GM23338 (cell line): ENCODE results near the gene DMD. TPM values are rescaled to one million over a fixed set of nuclear protein-coding genes. Genes with fewer than 3 reads are reported as not detected.

Experiments
- ATAC-seq: fragments of 200-7000 bp; cut with Tn5 transposase; 3 replicates; pipeline ENCODE4 v1.9.1; 2020
- DNase-seq: peaks from one replicate; pipeline ENCODE4 v3.0.0-alpha.2; 2015; ENCODE audit warnings: low spot score
- H2AFZ ChIP-seq: fragments of 200-600 bp; sonication (generic); 2 replicates; pipeline ENCODE4 v1.8.0; 2016; ENCODE audit warnings: antibody characterized with exemption, mild to moderate bottlenecking, moderate library complexity
- H3F3A ChIP-seq: fragments of 200-600 bp; sonication (generic); replicated peaks from 2 replicates; pipeline ENCODE4 v1.8.0; 2017; ENCODE audit warnings: antibody characterized with exemption, mixed run types, low read depth
- H3K27ac ChIP-seq: fragments of 200-600 bp; sonication (generic); 2 replicates; pipeline ENCODE4 v1.6.1; 2016; ENCODE audit warnings: low read depth
- H3K27me3 ChIP-seq: fragments of 200-600 bp; sonication (generic); 2 replicates; pipeline ENCODE4 v1.8.0; 2016; ENCODE audit warnings: mild to moderate bottlenecking, mixed run types, moderate library complexity; ENCODE audit not compliant: insufficient read depth
- H3K36me3 ChIP-seq: fragments of 200-600 bp; sonication (generic); 2 replicates; pipeline ENCODE4 v1.8.0; 2016; ENCODE audit warnings: mild to moderate bottlenecking; ENCODE audit not compliant: insufficient read depth
- H3K4me1 ChIP-seq: fragments of 200-600 bp; sonication (generic); 2 replicates; pipeline ENCODE4 v1.8.0; 2016; ENCODE audit warnings: mild to moderate bottlenecking, moderate library complexity; ENCODE audit not compliant: insufficient read depth
- H3K4me2 ChIP-seq: fragments of 200-600 bp; sonication (generic); 2 replicates; pipeline ENCODE4 v1.7.1; 2017; ENCODE audit warnings: mixed run types
- H3K4me3 ChIP-seq: fragments of 200-600 bp; sonication (generic); 2 replicates; pipeline ENCODE4 v1.6.1; 2016; ENCODE audit warnings: mixed run types
- H3K79me2 ChIP-seq: fragments of 200-600 bp; sonication (generic); replicated peaks from 2 replicates; pipeline ENCODE4 v1.8.0; 2017; ENCODE audit warnings: mild to moderate bottlenecking; ENCODE audit not compliant: insufficient read depth
- H3K9me2 ChIP-seq: fragments of 200-600 bp; sonication (generic); 2 replicates; pipeline ENCODE4 v1.8.0; 2017; ENCODE audit not compliant: insufficient read depth
- H4K20me1 ChIP-seq: fragments of 200-600 bp; sonication (generic); replicated peaks from 2 replicates; pipeline ENCODE4 v1.8.0; 2017; ENCODE audit warnings: mild to moderate bottlenecking; ENCODE audit not compliant: insufficient read depth
- H3K27ac Mint-ChIP-seq: 2 replicates; pipeline ENCODE4 v1.8.0; 2020; ENCODE audit warnings: inconsistent platforms, mild to moderate bottlenecking, moderate library complexity, mixed read lengths
- H3K27me3 Mint-ChIP-seq: 3 replicates; pipeline ENCODE4 v1.8.0; 2022; ENCODE audit warnings: low read depth, mild to moderate bottlenecking, moderate library complexity, mixed read lengths, inconsistent platforms; ENCODE audit not compliant: insufficient read depth, poor library complexity
- H3K36me3 Mint-ChIP-seq: 3 replicates; pipeline ENCODE4 v1.8.0; 2021; ENCODE audit warnings: low read depth, mild to moderate bottlenecking, inconsistent platforms, moderate library complexity, mixed read lengths
- H3K4me1 Mint-ChIP-seq: 3 replicates; pipeline ENCODE4 v1.8.0; 2020; ENCODE audit warnings: mild to moderate bottlenecking, inconsistent platforms, mixed read lengths
- H3K4me3 Mint-ChIP-seq: 3 replicates; pipeline ENCODE4 v1.8.0; 2021; ENCODE audit warnings: moderate library complexity, mild to moderate bottlenecking, inconsistent platforms, mixed read lengths
- H3K9me3 Mint-ChIP-seq: 3 replicates; pipeline ENCODE4 v1.8.0; 2020; ENCODE audit warnings: moderate library complexity, mild to moderate bottlenecking, inconsistent platforms, mixed read lengths
- POLR2AphosphoS5 ChIP-seq: IDR thresholded peaks from 2 replicates; pipeline ENCODE4 v1.6.1; 2016; ENCODE audit warnings: antibody characterized with exemption, low read depth
- ZNF114 ChIP-seq: fragments of 250-450 bp; sonication (Bioruptor Pico); IDR thresholded peaks from 2 replicates; pipeline ENCODE4 v1.5.0; 2020; ENCODE audit warnings: mild to moderate bottlenecking, moderate library complexity
- ZNF462 ChIP-seq: fragments of 250-450 bp; sonication (Bioruptor Pico); IDR thresholded peaks from 2 replicates; pipeline ENCODE4 v1.5.0; 2020; ENCODE audit warnings: mild to moderate bottlenecking, moderate library complexity
- polyA plus RNA-seq: library from polyadenylated mRNA; unstranded; fragments of >200 nt; fragmentation: Nextera tagmentation; extraction: Ambion mirVana; gene quantifications from 2 replicates; pipeline ENCODE4 v1.2.1, GENCODE V29; 2016
- total RNA-seq: library from RNA; depleted of rRNA; stranded (reverse); fragments of >200 nt; shearing (Covaris generic); gene quantifications from 2 replicates; pipeline ENCODE4 v1.2.3, GENCODE V29; 2014
- TF ChIP-seq, protein P1 (sequence below), 2 experiments: fragments of 200-600 bp in 1 of 2; sonication (generic) in 1 of 2; conservative IDR thresholded peaks; 2 replicates each; pipeline versions ENCODE4 v1.5.1 to v1.6.1; 2016 to 2017; ENCODE audit warnings: antibody characterized with exemption in 2 of 2, low read depth in 2 of 2, mild to moderate bottlenecking in 2 of 2, moderate library complexity in 1 of 2

The DMD gene
- total and polyA plus RNA-seq, 2 experiments from 2014 or later, result 4.5 to 7.6 TPM

- TF ChIP-seq ZNF462 (CRISPR knock-in tag) (no peak), ZNF114 (no peak)
- TF ChIP-seq, protein P1, sequence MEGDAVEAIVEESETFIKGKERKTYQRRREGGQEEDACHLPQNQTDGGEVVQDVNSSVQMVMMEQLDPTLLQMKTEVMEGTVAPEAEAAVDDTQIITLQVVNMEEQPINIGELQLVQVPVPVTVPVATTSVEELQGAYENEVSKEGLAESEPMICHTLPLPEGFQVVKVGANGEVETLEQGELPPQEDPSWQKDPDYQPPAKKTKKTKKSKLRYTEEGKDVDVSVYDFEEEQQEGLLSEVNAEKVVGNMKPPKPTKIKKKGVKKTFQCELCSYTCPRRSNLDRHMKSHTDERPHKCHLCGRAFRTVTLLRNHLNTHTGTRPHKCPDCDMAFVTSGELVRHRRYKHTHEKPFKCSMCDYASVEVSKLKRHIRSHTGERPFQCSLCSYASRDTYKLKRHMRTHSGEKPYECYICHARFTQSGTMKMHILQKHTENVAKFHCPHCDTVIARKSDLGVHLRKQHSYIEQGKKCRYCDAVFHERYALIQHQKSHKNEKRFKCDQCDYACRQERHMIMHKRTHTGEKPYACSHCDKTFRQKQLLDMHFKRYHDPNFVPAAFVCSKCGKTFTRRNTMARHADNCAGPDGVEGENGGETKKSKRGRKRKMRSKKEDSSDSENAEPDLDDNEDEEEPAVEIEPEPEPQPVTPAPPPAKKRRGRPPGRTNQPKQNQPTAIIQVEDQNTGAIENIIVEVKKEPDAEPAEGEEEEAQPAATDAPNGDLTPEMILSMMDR (conservative IDR thresholded peaks at IDR 0.05; ENCODE audit: low read depth in 2 of 2), result no peak
Observed at GRCh38 chrX:32176510-32176909, 1034.8 kb downstream of the DMD start (continued).

DNA sequence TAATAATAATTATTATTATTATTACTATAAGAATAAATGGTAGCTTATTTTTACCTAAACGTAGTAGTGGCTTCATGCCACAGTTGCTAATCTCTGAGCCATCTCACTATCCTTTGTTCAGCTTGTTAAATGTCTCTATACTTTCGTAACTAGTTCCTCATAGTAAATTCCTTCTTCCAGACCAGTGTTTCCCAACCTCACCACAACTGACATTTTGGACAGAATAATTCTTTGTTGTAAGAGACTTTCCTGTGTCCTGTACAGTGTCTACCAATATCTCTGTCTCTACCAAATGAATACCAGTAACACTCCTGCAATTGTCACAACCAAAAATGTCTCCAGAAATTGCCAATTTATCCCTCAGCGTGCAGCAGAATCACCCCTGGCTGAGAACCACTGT lies 1040.9 kb downstream of the DMD start:
- Histone ChIP-seq H3K36me3 (no peaks in the 10 kb centered on the region), H3F3A (no peaks in the 10 kb centered on the region), H3K4me1 (no peaks in the 10 kb centered on the region), H3K9me2 (no peaks in the 10 kb centered on the region), H3K79me2 (no peaks in the 10 kb centered on the region), H4K20me1 (no peaks in the 10 kb centered on the region), H2AFZ (no peak overlapping the region), H3K4me3 (no peak overlapping the region), H3K27ac (no peak overlapping the region), H3K4me2 (no peak overlapping the region), H3K27me3 (no peaks in the 10 kb centered on the region)
- H3K27me3 Mint-ChIP-seq, result no peaks in the 10 kb centered on the region
- no peaks in the 10 kb centered on the region for H3K36me3 Mint-ChIP-seq
- no peak for TF ChIP-seq POLR2AphosphoS5
- H3K4me1 Mint-ChIP-seq, result no peaks in the 10 kb centered on the region
- no peak overlapping the region for H3K4me3 Mint-ChIP-seq
- DNase-seq (no peak), ATAC-seq (no peak)
- peaks cover 2% of the 10 kb centered on the region; the same call in 1 of the 3 replicates for H3K9me3 Mint-ChIP-seq
- no peak overlapping the region for H3K27ac Mint-ChIP-seq
